HEK293 (cell line): ENCODE results near the gene TMEM187.
A peak's percentile ranks its signal among the peaks of the same experiment; 100 is the strongest.

ENCODE experiments used
- FEZF1 ChIP-seq: fragments of 450-650 bp; formaldehyde crosslinking; IDR thresholded peaks from 2 replicates; pipeline ENCODE4 v1.5.1; 2016; ENCODE audit warnings: missing biosample characterization, missing genetic modification characterization
- GLI4 ChIP-seq: fragments of 450-650 bp; formaldehyde crosslinking; IDR thresholded peaks from 2 replicates; pipeline ENCODE4 v1.5.1; 2016; ENCODE audit warnings: missing biosample characterization, missing genetic modification characterization
- OVOL3 ChIP-seq: fragments of 450-650 bp; formaldehyde crosslinking; IDR thresholded peaks from 2 replicates; pipeline ENCODE4 v1.5.1; 2016; ENCODE audit warnings: missing biosample characterization, missing genetic modification characterization
- PRDM1 ChIP-seq: fragments of 450-650 bp; formaldehyde crosslinking; IDR thresholded peaks from 2 replicates; pipeline ENCODE4; 2016; ENCODE audit warnings: missing biosample characterization, missing genetic modification characterization
- PRDM10 ChIP-seq: fragments of 450-650 bp; formaldehyde crosslinking; IDR thresholded peaks from 2 replicates; pipeline ENCODE4 v1.5.1; 2016; ENCODE audit warnings: missing biosample characterization, missing genetic modification characterization
- REPIN1 ChIP-seq: fragments of 450-650 bp; formaldehyde crosslinking; IDR thresholded peaks from 2 replicates; pipeline ENCODE4 v1.5.1; 2017; ENCODE audit warnings: missing biosample characterization, missing genetic modification characterization, low read depth
- ZBTB48 ChIP-seq: fragments of 450-650 bp; formaldehyde crosslinking; IDR thresholded peaks from 2 replicates; pipeline ENCODE4 v1.5.1; 2016; ENCODE audit warnings: missing biosample characterization, missing genetic modification characterization
- ZFP69B ChIP-seq: fragments of 450-650 bp; formaldehyde crosslinking; IDR thresholded peaks from 2 replicates; pipeline ENCODE4 v1.5.1; 2016; ENCODE audit warnings: missing biosample characterization, missing genetic modification characterization
- ZNF133 ChIP-seq: fragments of 450-650 bp; formaldehyde crosslinking; IDR thresholded peaks from 2 replicates; pipeline ENCODE4 v1.5.1; 2016; ENCODE audit warnings: missing biosample characterization, missing genetic modification characterization
- ZNF16 ChIP-seq: fragments of 450-650 bp; formaldehyde crosslinking; IDR thresholded peaks from 2 replicates; pipeline ENCODE4 v1.5.1; 2016; ENCODE audit warnings: low read depth, missing biosample characterization, missing genetic modification characterization
- ZNF202 ChIP-seq: fragments of 450-650 bp; formaldehyde crosslinking; IDR thresholded peaks from 2 replicates; pipeline ENCODE4 v1.5.1; 2016; ENCODE audit warnings: missing biosample characterization, missing genetic modification characterization, borderline replicate concordance
- ZNF214 ChIP-seq: fragments of 450-650 bp; formaldehyde crosslinking; IDR thresholded peaks from 2 replicates; pipeline ENCODE4 v1.5.1; 2017; ENCODE audit warnings: missing biosample characterization, mild to moderate bottlenecking, missing genetic modification characterization, borderline replicate concordance
- ZNF23 ChIP-seq: fragments of 450-650 bp; formaldehyde crosslinking; IDR thresholded peaks from 2 replicates; pipeline ENCODE4 v1.5.1; 2016; ENCODE audit warnings: missing biosample characterization, missing genetic modification characterization, borderline replicate concordance
- ZNF335 ChIP-seq: fragments of 450-650 bp; formaldehyde crosslinking; conservative IDR thresholded peaks from 2 replicates; pipeline ENCODE4 v1.5.1; 2016; ENCODE audit warnings: missing biosample characterization, missing genetic modification characterization
- ZNF350 ChIP-seq: fragments of 450-650 bp; formaldehyde crosslinking; IDR thresholded peaks from 2 replicates; pipeline ENCODE4 v1.5.0; 2017; ENCODE audit warnings: missing biosample characterization, mild to moderate bottlenecking, missing genetic modification characterization
- ZNF354C ChIP-seq: fragments of 450-650 bp; formaldehyde crosslinking; IDR thresholded peaks from 2 replicates; pipeline ENCODE4 v1.5.1; 2016; ENCODE audit warnings: missing biosample characterization, missing genetic modification characterization, low read depth, borderline replicate concordance
- ZNF366 ChIP-seq: fragments of 450-650 bp; formaldehyde crosslinking; conservative IDR thresholded peaks from 2 replicates; pipeline ENCODE4 v1.5.1; 2016; ENCODE audit warnings: missing biosample characterization, missing genetic modification characterization
- ZNF394 ChIP-seq: fragments of 450-650 bp; formaldehyde crosslinking; IDR thresholded peaks from 2 replicates; pipeline ENCODE4 v1.5.1; 2016; ENCODE audit warnings: missing biosample characterization, missing genetic modification characterization, mild to moderate bottlenecking, moderate library complexity, borderline replicate concordance
- ZNF404 ChIP-seq: fragments of 450-650 bp; formaldehyde crosslinking; IDR thresholded peaks from 2 replicates; pipeline ENCODE4 v1.5.1; 2017; ENCODE audit warnings: missing biosample characterization, missing genetic modification characterization
- ZNF433 ChIP-seq: fragments of 450-650 bp; formaldehyde crosslinking; IDR thresholded peaks from 2 replicates; pipeline ENCODE4 v1.5.1; 2016; ENCODE audit warnings: missing biosample characterization, missing genetic modification characterization, low read depth
- ZNF555 ChIP-seq: fragments of 450-650 bp; formaldehyde crosslinking; conservative IDR thresholded peaks from 2 replicates; pipeline ENCODE4 v1.5.1; 2017; ENCODE audit warnings: missing biosample characterization, mild to moderate bottlenecking, missing genetic modification characterization, inconsistent platforms
- ZNF571 ChIP-seq: fragments of 450-650 bp; formaldehyde crosslinking; IDR thresholded peaks from 2 replicates; pipeline ENCODE4 v1.5.0; 2017; ENCODE audit warnings: missing biosample characterization, missing genetic modification characterization
- ZNF600 ChIP-seq: fragments of 450-650 bp; formaldehyde crosslinking; IDR thresholded peaks from 2 replicates; pipeline ENCODE4 v1.5.1; 2016; ENCODE audit warnings: missing biosample characterization, missing genetic modification characterization
- ZNF610 ChIP-seq: fragments of 450-650 bp; formaldehyde crosslinking; IDR thresholded peaks from 2 replicates; pipeline ENCODE4 v1.5.1; 2016; ENCODE audit warnings: missing biosample characterization, missing genetic modification characterization, borderline replicate concordance
- ZNF621 ChIP-seq: fragments of 450-650 bp; formaldehyde crosslinking; IDR thresholded peaks from 2 replicates; pipeline ENCODE4 v1.5.1; 2017; ENCODE audit warnings: missing biosample characterization, missing genetic modification characterization
- ZNF623 ChIP-seq: fragments of 450-650 bp; formaldehyde crosslinking; IDR thresholded peaks from 2 replicates; pipeline ENCODE4 v1.5.1; 2016; ENCODE audit warnings: missing biosample characterization, missing genetic modification characterization
- ZNF626 ChIP-seq: fragments of 450-650 bp; sonication (Bioruptor Pico); formaldehyde crosslinking; IDR thresholded peaks from 2 replicates; pipeline ENCODE4 v1.5.1; 2018; ENCODE audit warnings: missing biosample characterization, missing genetic modification characterization, inconsistent platforms
- ZNF654 ChIP-seq: fragments of 450-650 bp; formaldehyde crosslinking; IDR thresholded peaks from 2 replicates; pipeline ENCODE4 v1.5.1; 2016; ENCODE audit warnings: low read depth, missing biosample characterization, missing genetic modification characterization
- ZNF664 ChIP-seq: fragments of 450-650 bp; formaldehyde crosslinking; IDR thresholded peaks from 2 replicates; pipeline ENCODE4 v1.5.1; 2016; ENCODE audit warnings: missing biosample characterization, missing genetic modification characterization
- ZNF670 ChIP-seq: fragments of 450-650 bp; formaldehyde crosslinking; IDR thresholded peaks from 2 replicates; pipeline ENCODE4 v1.5.1; 2016; ENCODE audit warnings: missing biosample characterization, missing genetic modification characterization, low read depth
- ZNF747 ChIP-seq: fragments of 450-650 bp; formaldehyde crosslinking; IDR thresholded peaks from 2 replicates; pipeline ENCODE4 v1.5.1; 2016; ENCODE audit warnings: missing biosample characterization, missing genetic modification characterization
- ZNF768 ChIP-seq: fragments of 450-650 bp; formaldehyde crosslinking; IDR thresholded peaks from 2 replicates; pipeline ENCODE4 v1.5.1; 2018; ENCODE audit warnings: missing biosample characterization, mild to moderate bottlenecking, missing genetic modification characterization
- ZNF785 ChIP-seq: fragments of 450-650 bp; formaldehyde crosslinking; IDR thresholded peaks from 2 replicates; pipeline ENCODE4 v1.5.1; 2016; ENCODE audit warnings: missing biosample characterization, missing genetic modification characterization
- ZNF791 ChIP-seq: fragments of 450-650 bp; formaldehyde crosslinking; IDR thresholded peaks from 2 replicates; pipeline ENCODE4 v1.5.1; 2016; ENCODE audit warnings: missing biosample characterization, missing genetic modification characterization
- ZNF837 ChIP-seq: fragments of 450-650 bp; formaldehyde crosslinking; IDR thresholded peaks from 2 replicates; pipeline ENCODE4 v1.5.1; 2016; ENCODE audit warnings: missing biosample characterization, missing genetic modification characterization
- TF ChIP-seq, protein P1 (sequence below): fragments of 450-650 bp; formaldehyde crosslinking; IDR thresholded peaks from 2 replicates; pipeline ENCODE4 v1.5.1; 2016; ENCODE audit warnings: missing biosample characterization, missing genetic modification characterization
- TF ChIP-seq, protein P2 (sequence below): fragments of 450-650 bp; formaldehyde crosslinking; IDR thresholded peaks from 2 replicates; pipeline ENCODE4 v1.5.1; 2016; ENCODE audit warnings: missing biosample characterization, missing genetic modification characterization

TMEM187 gene

GRCh38 chrX:153953342-153953830, 19.2 kb upstream of the TMEM187 start (continued):
- TF ChIP-seq PRDM10 = no peak
- TF ChIP-seq, protein P1, sequence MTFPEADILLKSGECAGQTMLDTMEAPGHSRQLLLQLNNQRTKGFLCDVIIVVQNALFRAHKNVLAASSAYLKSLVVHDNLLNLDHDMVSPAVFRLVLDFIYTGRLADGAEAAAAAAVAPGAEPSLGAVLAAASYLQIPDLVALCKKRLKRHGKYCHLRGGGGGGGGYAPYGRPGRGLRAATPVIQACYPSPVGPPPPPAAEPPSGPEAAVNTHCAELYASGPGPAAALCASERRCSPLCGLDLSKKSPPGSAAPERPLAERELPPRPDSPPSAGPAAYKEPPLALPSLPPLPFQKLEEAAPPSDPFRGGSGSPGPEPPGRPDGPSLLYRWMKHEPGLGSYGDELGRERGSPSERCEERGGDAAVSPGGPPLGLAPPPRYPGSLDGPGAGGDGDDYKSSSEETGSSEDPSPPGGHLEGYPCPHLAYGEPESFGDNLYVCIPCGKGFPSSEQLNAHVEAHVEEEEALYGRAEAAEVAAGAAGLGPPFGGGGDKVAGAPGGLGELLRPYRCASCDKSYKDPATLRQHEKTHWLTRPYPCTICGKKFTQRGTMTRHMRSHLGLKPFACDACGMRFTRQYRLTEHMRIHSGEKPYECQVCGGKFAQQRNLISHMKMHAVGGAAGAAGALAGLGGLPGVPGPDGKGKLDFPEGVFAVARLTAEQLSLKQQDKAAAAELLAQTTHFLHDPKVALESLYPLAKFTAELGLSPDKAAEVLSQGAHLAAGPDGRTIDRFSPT (tag by site-specific recombination) = no peak
- TF ChIP-seq ZNF16 (tag by site-specific recombination) = no peak
- TF ChIP-seq ZNF623 = no peak
- TF ChIP-seq ZNF23 (tag by site-specific recombination) = no peak
- no peak for TF ChIP-seq ZNF133 (tag by site-specific recombination)
- no peak for TF ChIP-seq ZNF335 (tag by site-specific recombination)
- no peak for TF ChIP-seq GLI4 (tag by site-specific recombination)
- TF ChIP-seq ZNF621 (tag by site-specific recombination) = no peak
- no peak for TF ChIP-seq ZNF555 (tag by site-specific recombination)
- no peak for TF ChIP-seq ZNF354C (tag by site-specific recombination)
- TF ChIP-seq FEZF1 (tag by site-specific recombination) = no peak
- no peak for TF ChIP-seq ZFP69B
- no peak for TF ChIP-seq ZNF202
- no peak for TF ChIP-seq ZNF837
- TF ChIP-seq ZNF664 (tag by site-specific recombination) = no peak
- no peak for TF ChIP-seq ZNF791 (tag by site-specific recombination)
- no peak for TF ChIP-seq ZNF350 (tag by site-specific recombination)
- TF ChIP-seq ZNF571 (tag by site-specific recombination) = no peak
- no peak for TF ChIP-seq ZNF747 (tag by site-specific recombination)
- TF ChIP-seq REPIN1 (tag by site-specific recombination) = no peak
- peak; percentile 68; the same call in 1 of the 2 replicates for TF ChIP-seq ZNF610 (tag by site-specific recombination)
- no peak for TF ChIP-seq ZNF433 (tag by site-specific recombination)
- TF ChIP-seq ZNF654 (tag by site-specific recombination) = peak; percentile 90
- TF ChIP-seq ZNF768 (tag by site-specific recombination) = no peak
- TF ChIP-seq ZNF366 = no peak
- peak; percentile 76 for TF ChIP-seq ZNF600 (tag by site-specific recombination)
- TF ChIP-seq, protein P2, sequence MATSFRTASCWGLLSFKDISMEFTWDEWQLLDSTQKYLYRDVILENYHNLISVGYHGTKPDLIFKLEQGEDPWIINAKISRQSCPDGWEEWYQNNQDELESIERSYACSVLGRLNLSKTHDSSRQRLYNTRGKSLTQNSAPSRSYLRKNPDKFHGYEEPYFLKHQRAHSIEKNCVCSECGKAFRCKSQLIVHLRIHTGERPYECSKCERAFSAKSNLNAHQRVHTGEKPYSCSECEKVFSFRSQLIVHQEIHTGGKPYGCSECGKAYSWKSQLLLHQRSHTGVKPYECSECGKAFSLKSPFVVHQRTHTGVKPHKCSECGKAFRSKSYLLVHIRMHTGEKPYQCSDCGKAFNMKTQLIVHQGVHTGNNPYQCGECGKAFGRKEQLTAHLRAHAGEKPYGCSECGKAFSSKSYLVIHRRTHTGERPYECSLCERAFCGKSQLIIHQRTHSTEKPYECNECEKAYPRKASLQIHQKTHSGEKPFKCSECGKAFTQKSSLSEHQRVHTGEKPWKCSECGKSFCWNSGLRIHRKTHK (tag by site-specific recombination) = no peak
- TF ChIP-seq ZNF394 = no peak
- no peak for TF ChIP-seq ZNF785
- no peak for TF ChIP-seq PRDM1 (tag by site-specific recombination)
- TF ChIP-seq ZNF626 (tag by site-specific recombination) = no peak
- TF ChIP-seq ZNF404 (tag by site-specific recombination) = no peak
- no peak for TF ChIP-seq OVOL3 (tag by site-specific recombination)
- peak; percentile 26; the same call in 1 of the 2 replicates for TF ChIP-seq ZBTB48 (tag by site-specific recombination)
- no peak for TF ChIP-seq ZNF670
- TF ChIP-seq ZNF214 = no peak
